Measurements from ENCODE around the gene GRPEL2.
"Not testable (repeated sequence)": the region's sequence is repeated elsewhere in the genome, so short reads cannot be mapped to it uniquely, and the experiment has no call there.

The GRPEL2 gene

DNA sequence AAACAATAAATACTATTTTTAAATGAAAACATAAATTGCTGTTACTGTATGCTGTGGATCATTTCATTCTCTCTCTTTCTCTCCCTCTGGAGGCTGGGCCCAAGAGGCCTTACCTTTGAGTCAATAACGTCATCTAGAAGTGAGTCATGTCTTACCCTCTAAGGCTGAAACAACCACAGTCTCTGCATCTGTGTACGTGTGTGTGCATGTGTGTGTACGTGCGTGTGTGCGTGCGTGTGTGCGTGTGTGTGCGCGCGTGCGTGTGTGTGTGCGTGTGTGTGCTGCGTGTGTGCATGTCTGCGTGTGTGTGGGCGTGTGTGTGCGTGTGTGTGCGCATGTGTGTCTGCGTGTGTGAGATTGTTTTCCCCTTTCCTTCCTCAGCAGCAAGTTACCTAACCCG, 47.4 kb downstream of the GRPEL2 start:
- in situ Hi-C loops (cut with MboI; ENCODE audit: low sequenced_read_pairs) = no loop called here

GRCh38 chr5:149394996-149395395, 49.7 kb downstream of the GRPEL2 start:
- in situ Hi-C loops (cut with MboI; ENCODE audit: low sequenced_read_pairs) = not testable (repeated sequence)

- in situ Hi-C loops (cut with MboI; ENCODE audit: low sequenced_read_pairs) = no loop called here
Measured at GRCh38 chr5:149397530-149397929, 52.2 kb downstream of the GRPEL2 start.

GRCh38 chr5:149398747-149399266, 53.5 kb downstream of the GRPEL2 start:
- in situ Hi-C loops (cut with MboI; ENCODE audit: low sequenced_read_pairs) = not testable (repeated sequence)

GRCh38 chr5:149399775-149400174, 54.5 kb downstream of the GRPEL2 start:
- in situ Hi-C loops (cut with MboI; ENCODE audit: low sequenced_read_pairs) = no loop called here

GRCh38 chr5:149400304-149400703, 55.0 kb downstream of the GRPEL2 start:
- in situ Hi-C loops (cut with MboI; ENCODE audit: low sequenced_read_pairs) = no loop called here

- in situ Hi-C loops (cut with MboI; ENCODE audit: low sequenced_read_pairs) = no loop called here
Measured at GRCh38 chr5:149401051-149401450, 55.8 kb downstream of the GRPEL2 start.

DNA sequence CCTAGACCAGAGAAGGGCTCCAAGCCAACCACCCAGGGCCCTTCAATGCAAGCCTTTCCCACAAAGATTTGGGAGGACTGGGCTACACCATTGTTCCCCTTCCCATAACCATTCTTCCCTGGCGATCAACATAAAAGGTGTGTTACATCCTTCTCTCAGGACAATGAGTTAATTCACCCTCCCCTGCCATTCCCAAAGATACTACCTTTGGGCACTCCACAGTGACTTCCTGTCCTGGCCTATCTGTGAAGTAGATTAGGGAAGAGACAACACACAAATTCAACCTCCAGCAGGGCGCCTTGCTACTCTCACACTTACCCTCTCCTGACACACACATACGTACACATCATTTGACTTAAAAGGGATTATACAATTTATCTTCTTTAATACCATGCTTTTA, 57.0 kb downstream of the GRPEL2 start:
- in situ Hi-C loops (cut with MboI; ENCODE audit: low sequenced_read_pairs) = no loop called here

All from hTERT RPE-1 (cell line).